ENCODE results near the gene COMMD8. TPM values are rescaled to one million over a fixed set of nuclear protein-coding genes. Genes with fewer than 3 reads are reported as not detected.

COMMD8 gene
- total RNA-seq, 1 experiment from 2014 or later: 94.5 TPM

GRCh38 chr4:47434931-47435330 is 28.6 kb downstream of the COMMD8 start:
- Histone ChIP-seq H3K27me3 (ENCODE audit: low read length) (no peaks in the 10 kb centered on the region), H3K4me1 (ENCODE audit: low read length) (no peaks in the 10 kb centered on the region), H3K9me2 (replicated peaks; ENCODE audit: insufficient read depth, low read length) (no peaks in the 10 kb centered on the region)

GRCh38 chr4:47432749-47433148 is 30.8 kb downstream of the COMMD8 start:
- H3K4me2 ChIP-seq (ENCODE audit: low read depth, low read length, poor library complexity, severe bottlenecking): no peak overlapping the region
- no peaks in the 10 kb centered on the region for H3K9me3 ChIP-seq (ENCODE audit: low read length)
- no peak for DNase-seq
- H3K4me3 ChIP-seq (ENCODE audit: low read length): no peak overlapping the region
- no peak overlapping the region for H3K27ac ChIP-seq (ENCODE audit: low read length)
- H2AFZ ChIP-seq (ENCODE audit: low read length): no peak overlapping the region
- H3K36me3 ChIP-seq (ENCODE audit: insufficient read depth, low read length): no peaks in the 10 kb centered on the region
- no peaks in the 10 kb centered on the region for H4K20me1 ChIP-seq (ENCODE audit: insufficient read depth, low read depth, low read length)
- H3K4me1 ChIP-seq (ENCODE audit: low read length): no peaks in the 10 kb centered on the region
- no peak overlapping the region for H3K9ac ChIP-seq (ENCODE audit: low read length)
- no peaks in the 10 kb centered on the region for H3K9me2 ChIP-seq (replicated peaks; ENCODE audit: insufficient read depth, low read length)
- no peaks in the 10 kb centered on the region for H3K79me2 ChIP-seq (ENCODE audit: low read length)
- H3K27me3 ChIP-seq (ENCODE audit: low read length): no peaks in the 10 kb centered on the region; the same call in 1 of the 2 replicates

More at GRCh38 chr4:47434931-47435330, 28.6 kb downstream of the COMMD8 start:
- DNase-seq: no peak
- no peaks in the 10 kb centered on the region for H3K36me3 ChIP-seq (ENCODE audit: insufficient read depth, low read length)
- no peak overlapping the region for H3K27ac ChIP-seq (ENCODE audit: low read length)
- no peaks in the 10 kb centered on the region for H3K9me3 ChIP-seq (ENCODE audit: low read length)
- no peak overlapping the region for H3K9ac ChIP-seq (ENCODE audit: low read length)
- H3K4me3 ChIP-seq (ENCODE audit: low read length): no peak overlapping the region
- no peaks in the 10 kb centered on the region for H3K79me2 ChIP-seq (ENCODE audit: low read length)
- H4K20me1 ChIP-seq (ENCODE audit: insufficient read depth, low read depth, low read length): no peaks in the 10 kb centered on the region
- no peak overlapping the region for H2AFZ ChIP-seq (ENCODE audit: low read length)
- no peak overlapping the region for H3K4me2 ChIP-seq (ENCODE audit: low read depth, low read length, poor library complexity, severe bottlenecking)

- no peak overlapping the region for H3K4me2 ChIP-seq (ENCODE audit: low read depth, low read length, poor library complexity, severe bottlenecking)
- no peak overlapping the region for H3K9ac ChIP-seq (ENCODE audit: low read length)
- no peaks in the 10 kb centered on the region for H4K20me1 ChIP-seq (ENCODE audit: insufficient read depth, low read depth, low read length)
- DNase-seq: no peak
- H3K4me1 ChIP-seq (ENCODE audit: low read length): no peaks in the 10 kb centered on the region
- no peak overlapping the region for H3K4me3 ChIP-seq (ENCODE audit: low read length)
- no peaks in the 10 kb centered on the region for H3K36me3 ChIP-seq (ENCODE audit: insufficient read depth, low read length)
- H3K9me3 ChIP-seq (ENCODE audit: low read length): no peaks in the 10 kb centered on the region
- H3K79me2 ChIP-seq (ENCODE audit: low read length): no peaks in the 10 kb centered on the region
- no peak overlapping the region for H3K27ac ChIP-seq (ENCODE audit: low read length)
- H2AFZ ChIP-seq (ENCODE audit: low read length): no peak overlapping the region
- no peaks in the 10 kb centered on the region; the same call in 1 of the 2 replicates for H3K27me3 ChIP-seq (ENCODE audit: low read length)
- H3K9me2 ChIP-seq (replicated peaks; ENCODE audit: insufficient read depth, low read length): no peaks in the 10 kb centered on the region
Observed at GRCh38 chr4:47427935-47428334, 35.6 kb downstream of the COMMD8 start.

GRCh38 chr4:47425628-47426027 is 37.9 kb downstream of the COMMD8 start:
- no peaks in the 10 kb centered on the region for H3K36me3 ChIP-seq (ENCODE audit: insufficient read depth, low read length)
- no peak for DNase-seq
- no peak overlapping the region for H3K27ac ChIP-seq (ENCODE audit: low read length)
- H4K20me1 ChIP-seq (ENCODE audit: insufficient read depth, low read depth, low read length): no peaks in the 10 kb centered on the region
- H3K9me2 ChIP-seq (replicated peaks; ENCODE audit: insufficient read depth, low read length): no peaks in the 10 kb centered on the region
- H3K79me2 ChIP-seq (ENCODE audit: low read length): no peaks in the 10 kb centered on the region
- H3K4me1 ChIP-seq (ENCODE audit: low read length): no peaks in the 10 kb centered on the region
- H2AFZ ChIP-seq (ENCODE audit: low read length): no peak overlapping the region
- no peak overlapping the region for H3K4me2 ChIP-seq (ENCODE audit: low read depth, low read length, poor library complexity, severe bottlenecking)
- no peaks in the 10 kb centered on the region for H3K9me3 ChIP-seq (ENCODE audit: low read length)
- H3K9ac ChIP-seq (ENCODE audit: low read length): no peak overlapping the region
- H3K27me3 ChIP-seq (ENCODE audit: low read length): no peaks in the 10 kb centered on the region; the same call in 1 of the 2 replicates
- no peak overlapping the region for H3K4me3 ChIP-seq (ENCODE audit: low read length)

GRCh38 chr4:47419296-47419695 is 44.2 kb downstream of the COMMD8 start:
- Histone ChIP-seq H3K36me3 (ENCODE audit: insufficient read depth, low read length) (no peaks in the 10 kb centered on the region), H3K27me3 (ENCODE audit: low read length) (no peaks in the 10 kb centered on the region), H3K9me3 (ENCODE audit: low read length) (no peaks in the 10 kb centered on the region), H3K79me2 (ENCODE audit: low read length) (no peaks in the 10 kb centered on the region), H3K4me1 (ENCODE audit: low read length) (no peaks in the 10 kb centered on the region), H4K20me1 (ENCODE audit: insufficient read depth, low read depth, low read length) (no peaks in the 10 kb centered on the region), H3K4me3 (ENCODE audit: low read length) (no peak overlapping the region), H3K4me2 (ENCODE audit: low read depth, low read length, poor library complexity, severe bottlenecking) (no peak overlapping the region), H2AFZ (ENCODE audit: low read length) (no peak overlapping the region), H3K9ac (ENCODE audit: low read length) (no peak overlapping the region), H3K27ac (ENCODE audit: low read length) (no peak overlapping the region), H3K9me2 (replicated peaks; ENCODE audit: insufficient read depth, low read length) (no peaks in the 10 kb centered on the region)
- DNase-seq: no peak

GRCh38 chr4:47418147-47418546 is 45.4 kb downstream of the COMMD8 start:
- DNase-seq: no peak
- no peak overlapping the region for H3K4me2 ChIP-seq (ENCODE audit: low read depth, low read length, poor library complexity, severe bottlenecking)

GRCh38 chr4:47415719-47416118 is 47.8 kb downstream of the COMMD8 start:
- Histone ChIP-seq H3K27ac (ENCODE audit: low read length) (no peak overlapping the region), H3K4me2 (ENCODE audit: low read depth, low read length, poor library complexity, severe bottlenecking) (no peak overlapping the region), H3K27me3 (ENCODE audit: low read length) (no peaks in the 10 kb centered on the region), H3K9ac (ENCODE audit: low read length) (no peak overlapping the region), H3K79me2 (ENCODE audit: low read length) (no peaks in the 10 kb centered on the region), H3K9me2 (replicated peaks; ENCODE audit: insufficient read depth, low read length) (no peaks in the 10 kb centered on the region), H4K20me1 (ENCODE audit: insufficient read depth, low read depth, low read length) (no peaks in the 10 kb centered on the region), H3K36me3 (ENCODE audit: insufficient read depth, low read length) (no peaks in the 10 kb centered on the region), H3K9me3 (ENCODE audit: low read length) (no peaks in the 10 kb centered on the region), H3K4me3 (ENCODE audit: low read length) (no peak overlapping the region), H3K4me1 (ENCODE audit: low read length) (peaks cover 13% of the 10 kb centered on the region), H2AFZ (ENCODE audit: low read length) (no peak overlapping the region)
- no peak for DNase-seq

More at GRCh38 chr4:47418147-47418546, 45.4 kb downstream of the COMMD8 start:
- Histone ChIP-seq H3K4me1 (ENCODE audit: low read length) (peaks cover 9% of the 10 kb centered on the region), H3K36me3 (ENCODE audit: insufficient read depth, low read length) (no peaks in the 10 kb centered on the region), H3K4me3 (ENCODE audit: low read length) (no peak overlapping the region), H3K9me2 (replicated peaks; ENCODE audit: insufficient read depth, low read length) (no peaks in the 10 kb centered on the region), H3K9me3 (ENCODE audit: low read length) (no peaks in the 10 kb centered on the region), H3K27me3 (ENCODE audit: low read length) (no peaks in the 10 kb centered on the region), H3K27ac (ENCODE audit: low read length) (no peak overlapping the region), H4K20me1 (ENCODE audit: insufficient read depth, low read depth, low read length) (no peaks in the 10 kb centered on the region), H2AFZ (ENCODE audit: low read length) (no peak overlapping the region), H3K79me2 (ENCODE audit: low read length) (no peaks in the 10 kb centered on the region), H3K9ac (ENCODE audit: low read length) (no peak overlapping the region)

- Histone ChIP-seq H3K4me1 (ENCODE audit: low read length) (peaks cover 13% of the 10 kb centered on the region), H3K79me2 (ENCODE audit: low read length) (no peaks in the 10 kb centered on the region), H3K9me2 (replicated peaks; ENCODE audit: insufficient read depth, low read length) (no peaks in the 10 kb centered on the region), H3K4me3 (ENCODE audit: low read length) (no peak overlapping the region), H2AFZ (ENCODE audit: low read length) (peak overlapping the region; percentile 32; the same call in 1 of the 2 replicates), H3K36me3 (ENCODE audit: insufficient read depth, low read length) (no peaks in the 10 kb centered on the region), H3K9me3 (ENCODE audit: low read length) (no peaks in the 10 kb centered on the region), H4K20me1 (ENCODE audit: insufficient read depth, low read depth, low read length) (no peaks in the 10 kb centered on the region), H3K4me2 (ENCODE audit: low read depth, low read length, poor library complexity, severe bottlenecking) (peak overlapping the region; percentile 33), H3K9ac (ENCODE audit: low read length) (no peak overlapping the region), H3K27ac (ENCODE audit: low read length) (no peak overlapping the region), H3K27me3 (ENCODE audit: low read length) (no peaks in the 10 kb centered on the region)
- no peak for DNase-seq
Observed at GRCh38 chr4:47413521-47413920, 50.0 kb downstream of the COMMD8 start.

- Histone ChIP-seq H3K4me1 (ENCODE audit: low read length) (peaks cover 13% of the 10 kb centered on the region), H3K9me3 (ENCODE audit: low read length) (no peaks in the 10 kb centered on the region), H2AFZ (ENCODE audit: low read length) (no peak overlapping the region), H3K4me2 (ENCODE audit: low read depth, low read length, poor library complexity, severe bottlenecking) (no peak overlapping the region), H4K20me1 (ENCODE audit: insufficient read depth, low read depth, low read length) (no peaks in the 10 kb centered on the region), H3K27ac (ENCODE audit: low read length) (no peak overlapping the region), H3K36me3 (ENCODE audit: insufficient read depth, low read length) (no peaks in the 10 kb centered on the region), H3K27me3 (ENCODE audit: low read length) (no peaks in the 10 kb centered on the region), H3K9me2 (replicated peaks; ENCODE audit: insufficient read depth, low read length) (no peaks in the 10 kb centered on the region), H3K9ac (ENCODE audit: low read length) (no peak overlapping the region), H3K4me3 (ENCODE audit: low read length) (no peak overlapping the region), H3K79me2 (ENCODE audit: low read length) (no peaks in the 10 kb centered on the region)
- DNase-seq: no peak
Observed at GRCh38 chr4:47410271-47410670, 53.2 kb downstream of the COMMD8 start.
